Hypothalamus (tissue), 51 donors: ENCODE data around the gene DHX9.

ENCODE experiments used
- DNase-seq, 51 donors: peaks; one replicate each; lab custom pipeline; 2025; lab: John Stamatoyannopoulos, UW

Gene DHX9

DNA sequence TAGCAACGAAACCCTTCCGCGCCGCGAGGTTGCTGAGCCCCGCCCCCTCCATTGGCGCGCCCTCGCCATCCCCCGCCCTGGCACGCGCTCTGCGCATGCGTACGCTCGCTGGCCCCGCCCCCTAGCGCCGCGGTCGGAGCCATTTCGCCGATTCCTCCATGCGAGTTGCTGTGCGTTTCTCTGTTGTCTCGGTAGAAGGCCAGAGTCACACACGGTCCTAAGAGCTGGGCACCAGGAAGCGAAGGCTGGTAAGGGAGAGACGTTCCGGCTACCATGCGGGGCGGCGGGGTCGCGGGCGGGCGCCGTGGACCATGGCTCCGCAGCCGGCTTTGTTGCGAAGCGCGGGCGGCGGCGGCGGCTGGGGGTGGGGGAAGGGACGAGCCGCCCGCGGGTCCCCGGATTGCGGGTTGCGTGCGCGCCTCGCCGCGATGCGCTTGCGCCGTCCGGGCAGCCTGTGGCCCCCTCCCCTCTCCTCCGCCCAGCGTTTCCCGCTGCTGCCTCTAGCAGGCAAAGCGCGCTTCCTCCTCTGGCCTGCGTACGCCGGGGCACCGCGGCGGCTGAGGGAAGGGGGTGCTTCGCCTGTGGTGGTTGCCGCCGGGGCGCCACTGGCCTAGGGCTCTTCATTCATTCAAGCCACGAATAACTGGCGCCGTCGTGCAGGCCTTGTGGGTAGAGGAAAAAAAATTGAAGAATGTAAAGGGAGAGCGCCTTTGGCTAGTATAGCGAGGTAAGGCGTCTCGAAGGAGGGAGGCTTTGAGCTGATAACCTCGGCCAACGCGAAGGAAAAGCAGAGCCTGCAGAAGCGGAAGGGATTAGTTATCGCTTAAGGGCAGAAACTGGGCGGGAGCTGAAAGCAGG is at the start of gene DHX9:
TSS of gene DHX9 (plus strand) at position 139 of the 858 bp plus-strand sequence. CDS start 3,220 bp downstream, outside the sequence.
- peak; percentile 73 to 98 (median 92) for DNase-seq

DNA sequence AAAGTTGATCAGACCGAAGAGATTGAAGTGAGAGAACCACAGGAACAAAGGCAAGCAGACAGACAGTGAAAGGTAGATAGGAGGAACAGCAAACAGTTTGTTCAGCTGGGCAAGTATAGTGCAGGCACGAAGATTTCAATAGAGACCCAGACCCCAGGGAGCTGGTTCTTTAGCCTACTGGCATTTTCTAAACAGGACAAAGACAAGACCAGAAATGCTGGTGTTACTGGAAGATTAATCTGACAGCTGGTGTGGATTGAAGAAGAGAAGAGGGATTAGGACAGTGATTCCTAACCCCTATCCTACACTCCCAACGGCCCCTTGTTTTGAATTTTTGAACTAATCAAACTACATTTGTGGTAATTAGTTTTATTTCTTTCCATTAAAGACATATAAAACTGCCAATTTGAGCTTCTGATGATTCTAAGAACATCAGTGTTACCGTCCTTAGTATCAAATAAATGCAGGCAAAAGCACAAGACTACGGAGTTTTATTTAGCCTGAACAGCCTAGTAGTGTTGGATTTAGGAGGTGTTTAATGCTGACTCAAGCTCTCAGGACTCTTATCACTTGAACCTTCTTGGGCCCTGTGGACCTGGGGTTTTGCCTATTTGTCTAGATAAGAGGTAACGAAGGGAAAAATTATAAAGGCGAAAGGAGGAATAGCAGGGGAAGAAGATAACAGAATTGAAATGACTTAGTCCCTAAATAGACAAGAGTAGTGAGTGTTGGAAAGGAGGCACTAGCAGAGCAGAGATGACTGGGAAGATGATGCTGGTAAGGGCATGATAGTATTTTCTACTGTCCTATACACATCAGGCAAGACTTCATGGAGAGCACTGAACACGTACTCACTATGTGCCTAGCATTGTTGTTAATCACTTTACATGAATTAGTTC is 47.6 kb upstream of the DHX9 start:
- DNase-seq, result no peak

DNA sequence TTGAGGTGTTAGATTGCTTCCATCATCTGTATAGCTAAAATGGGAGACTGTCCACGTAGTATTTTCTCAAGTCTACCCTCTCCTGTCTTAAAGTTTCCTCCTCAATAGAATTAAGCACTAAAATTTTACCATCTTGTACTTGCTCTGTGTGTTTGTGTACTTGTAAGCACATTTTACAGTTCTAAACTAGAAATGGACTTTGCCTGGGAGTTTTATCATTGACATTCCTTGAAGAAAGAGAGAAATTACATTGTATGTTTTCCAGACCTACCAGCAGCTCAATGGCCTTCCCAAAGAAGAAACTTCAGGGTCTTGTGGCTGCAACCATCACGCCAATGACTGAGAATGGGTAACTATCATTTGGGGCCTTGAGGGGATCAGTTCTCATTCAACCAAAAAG is 45.1 kb upstream of the DHX9 start:
- DNase-seq, result no peak

DNA sequence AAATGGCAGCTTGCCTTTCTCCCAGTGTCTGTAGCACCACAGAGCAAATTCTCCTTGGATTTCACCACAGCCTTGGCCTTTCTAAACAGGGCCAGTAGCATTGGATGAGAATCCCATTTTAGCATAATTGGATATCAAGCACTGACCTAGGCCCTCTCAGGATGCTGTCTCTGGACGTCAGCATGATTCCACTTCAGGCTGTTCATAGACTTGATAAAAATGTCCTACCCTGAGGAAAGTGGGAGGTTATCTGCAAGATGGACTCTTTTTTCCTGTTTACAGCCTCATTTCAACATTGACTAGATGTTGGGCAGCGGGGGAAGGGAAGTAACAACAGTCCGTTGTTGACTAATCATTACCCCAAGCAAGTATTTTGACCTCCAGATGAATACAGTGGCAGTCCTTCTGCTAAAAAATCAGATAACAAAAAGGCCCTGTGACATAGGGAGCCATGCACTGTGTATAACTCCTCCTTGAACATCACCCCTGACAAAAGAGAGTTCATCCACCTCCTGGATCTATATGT is 44.4 kb upstream of the DHX9 start:
- DNase-seq, result no peak

DNA sequence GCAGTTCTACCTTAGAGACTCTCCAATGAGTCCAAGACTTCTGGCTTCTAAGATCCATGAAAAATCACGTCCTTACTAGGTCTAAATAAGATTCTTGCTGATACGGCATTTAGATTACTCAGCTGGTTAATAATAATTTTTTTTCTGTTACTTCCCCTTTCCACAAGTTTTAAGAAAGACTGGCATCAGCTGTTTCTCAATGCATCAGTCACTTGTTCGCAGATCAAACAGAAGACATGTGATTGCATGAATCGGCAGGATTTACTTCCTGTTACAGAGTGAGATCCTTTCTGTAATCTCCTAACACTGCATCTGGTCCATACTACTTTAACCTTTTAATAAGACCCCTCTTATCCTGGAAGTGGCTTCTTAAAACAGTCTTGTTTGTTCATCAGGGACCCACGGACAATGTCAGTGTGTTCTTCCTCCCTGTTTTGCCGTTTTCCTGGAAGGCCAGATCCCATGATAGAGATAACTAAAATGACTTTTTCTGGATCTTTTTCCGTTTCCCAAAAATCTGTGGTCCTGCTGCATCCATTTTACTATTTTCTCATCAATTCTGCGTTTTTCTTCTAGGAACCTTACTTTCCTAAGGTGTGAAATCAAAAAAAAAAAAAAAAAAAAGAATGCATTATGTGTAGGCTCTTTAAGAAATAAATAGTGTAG is 43.5 kb upstream of the DHX9 start:
- DNase-seq, result peak in 2 of 51 donors; percentile 2 to 24

DNA sequence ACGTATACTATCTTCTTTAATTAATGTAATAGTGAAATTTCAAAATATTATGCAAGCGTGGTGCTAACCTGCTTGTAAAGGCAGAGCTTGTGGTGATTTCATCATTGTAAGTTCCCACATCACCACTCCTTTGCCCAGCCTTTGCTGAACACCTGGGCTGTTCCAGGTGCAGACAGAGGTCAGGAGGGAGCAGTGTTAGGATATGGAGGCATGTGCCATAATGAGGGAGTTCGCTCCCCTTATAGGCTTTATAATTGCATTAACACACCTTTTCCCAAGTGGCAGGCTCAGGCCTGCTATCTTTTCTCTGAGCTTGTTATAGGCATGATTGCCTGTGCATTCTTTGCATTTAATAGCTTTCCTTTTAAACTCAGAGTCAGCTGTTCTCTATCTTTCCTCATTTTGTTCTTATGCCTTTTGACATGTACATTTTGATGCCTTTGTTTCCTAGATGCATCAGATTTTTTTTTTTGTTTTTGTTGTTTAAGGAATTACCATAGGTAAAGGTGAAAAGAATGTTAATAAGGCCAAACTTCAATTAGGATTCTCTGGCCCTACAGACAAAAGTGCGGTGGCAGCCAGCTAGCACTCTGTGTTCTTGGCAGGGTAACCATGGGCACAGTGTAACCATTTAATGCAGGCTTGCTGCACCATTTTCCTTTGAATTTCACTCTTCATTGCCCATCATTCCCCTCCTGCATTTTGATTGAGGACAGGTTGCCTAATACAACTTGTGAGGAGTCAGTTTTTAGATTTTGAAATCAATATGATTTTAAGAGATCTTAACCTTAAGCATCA is 36.9 kb upstream of the DHX9 start:
- peak in 19 of 51 donors; percentile 7 to 59 (median 26) for DNase-seq

DNA sequence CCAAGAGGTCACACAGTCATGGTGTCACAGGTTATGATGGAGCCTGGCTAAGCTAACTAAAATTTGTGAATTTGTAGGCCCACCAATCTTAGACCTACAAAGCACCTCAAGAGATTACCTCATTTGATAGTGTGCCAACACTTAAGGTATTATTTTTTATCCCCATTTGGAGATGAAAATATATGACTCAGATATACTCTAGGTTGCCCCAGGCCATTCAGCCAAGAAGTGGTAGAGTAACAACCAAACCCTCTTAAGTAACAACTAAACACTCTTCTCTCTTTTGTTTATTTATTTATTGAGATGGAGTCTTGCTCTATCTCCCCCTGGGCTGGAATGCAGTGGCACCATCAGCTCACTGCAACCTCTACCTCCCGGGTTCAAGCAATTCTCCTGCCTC is 35.3 kb upstream of the DHX9 start:
- no peak for DNase-seq

DNA sequence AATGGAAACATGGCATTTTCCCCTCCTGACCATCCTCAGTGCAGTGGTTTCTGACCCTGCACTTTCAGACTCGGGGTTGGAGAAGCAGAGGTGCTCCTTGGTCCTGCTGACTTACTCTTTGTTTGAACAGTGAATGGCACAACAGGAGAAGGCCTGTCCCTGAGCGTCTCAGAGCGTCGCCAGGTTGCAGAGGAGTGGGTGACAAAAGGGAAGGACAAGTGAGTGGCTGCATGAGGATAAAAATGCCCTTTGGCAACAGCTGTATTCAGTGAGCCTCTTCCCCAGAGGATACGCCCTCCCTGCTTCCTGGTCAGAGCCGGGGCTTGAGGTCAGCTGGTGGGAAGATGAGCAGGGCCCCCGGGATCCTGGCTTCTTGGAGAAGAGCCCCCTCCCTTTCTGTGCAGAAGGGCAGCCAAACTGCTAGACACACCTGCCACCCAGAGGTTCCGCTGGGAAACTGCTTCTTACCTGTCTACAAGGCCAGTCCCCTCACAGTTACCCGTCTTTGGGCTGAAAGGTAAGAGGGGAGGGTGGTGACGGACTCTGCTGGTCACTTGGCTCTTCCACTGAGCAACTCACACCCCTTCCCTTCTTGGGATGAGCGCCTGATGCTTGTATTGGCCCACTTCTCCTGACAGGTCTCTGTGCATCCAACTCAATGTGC is 33.0 kb upstream of the DHX9 start:
- DNase-seq, result no peak

DNA sequence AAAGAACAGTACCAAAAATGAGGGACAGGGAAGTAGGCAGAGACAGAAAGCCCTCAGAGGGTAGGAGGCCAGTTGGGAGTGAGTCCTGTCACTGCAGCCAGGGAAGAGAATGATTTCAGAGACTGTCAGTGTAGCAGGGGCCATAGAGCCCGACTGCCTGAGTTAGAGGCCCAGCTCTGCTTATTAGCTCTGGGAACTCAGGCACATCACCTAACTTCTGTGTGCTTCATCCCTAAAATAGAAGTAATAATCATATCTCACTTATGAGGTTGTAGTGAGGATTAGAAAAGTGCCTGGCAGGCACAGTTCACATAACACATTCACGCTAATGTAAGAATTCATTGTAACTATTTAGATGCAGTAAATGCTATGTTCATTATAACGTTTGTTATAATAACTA is 31.2 kb upstream of the DHX9 start:
- no peak for DNase-seq

DNA sequence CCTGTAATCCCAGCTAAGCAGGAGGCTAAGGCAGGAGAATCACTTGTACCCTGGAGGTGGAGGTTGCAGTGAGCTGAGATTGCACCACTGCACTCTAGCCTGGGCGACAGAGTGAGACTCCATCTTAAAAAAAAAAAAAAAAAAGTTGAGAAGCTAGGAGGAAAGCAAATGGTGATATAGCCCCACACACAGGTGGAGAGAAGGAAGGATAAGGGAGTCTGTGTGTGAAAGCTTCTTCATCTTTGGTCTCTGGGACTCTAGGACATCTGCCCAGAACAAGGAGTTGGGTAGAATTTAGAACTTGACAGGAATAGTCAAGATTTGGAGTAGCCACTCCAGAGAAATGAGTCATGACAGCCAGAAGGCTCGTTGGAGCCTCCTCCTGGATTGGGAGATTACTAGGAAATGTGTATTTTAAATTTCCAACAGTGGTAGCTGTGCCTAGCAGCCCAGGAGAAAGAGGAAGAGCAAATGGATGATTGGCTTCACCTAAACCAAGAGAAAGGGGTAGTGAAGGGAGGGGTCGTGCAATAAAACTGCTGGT is 29.7 kb upstream of the DHX9 start:
- no peak for DNase-seq

DNA sequence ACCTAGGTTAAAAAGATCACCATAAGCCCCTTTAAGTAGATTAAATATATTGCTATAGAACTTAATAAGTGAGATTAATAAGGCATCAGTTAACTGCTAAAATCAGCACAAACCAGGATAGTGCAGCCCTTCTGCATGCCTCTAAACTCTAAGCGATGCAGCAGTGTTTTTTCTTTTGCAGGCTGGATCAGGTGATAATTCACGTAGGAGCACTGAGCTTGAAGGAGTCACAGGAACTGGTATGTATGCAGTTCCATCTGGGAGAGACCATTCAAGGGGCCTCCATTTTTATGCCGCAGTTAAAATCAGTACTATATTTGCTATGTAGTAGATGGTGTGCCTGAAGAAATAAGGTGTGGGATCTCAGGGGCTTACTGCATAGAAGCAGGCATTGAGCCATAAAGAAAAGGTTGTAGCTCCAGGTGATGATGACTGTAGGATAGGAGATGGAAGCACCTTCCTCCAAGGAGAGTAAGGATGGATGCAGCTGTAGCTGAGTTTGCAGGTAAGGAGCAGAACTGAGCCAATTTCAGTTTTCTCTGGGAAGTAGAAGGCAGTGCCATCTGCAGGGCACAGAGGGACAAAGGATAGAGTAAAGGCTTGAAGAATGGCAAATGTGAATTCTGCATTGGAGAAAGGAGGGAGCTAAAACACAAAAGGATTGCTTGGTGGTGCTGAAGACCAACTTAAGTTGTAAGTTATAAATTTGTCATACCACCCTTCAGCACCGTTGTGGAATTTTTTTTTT is 27.0 kb upstream of the DHX9 start:
- peak in 1 of 51 donors; percentile 34 for DNase-seq

DNA sequence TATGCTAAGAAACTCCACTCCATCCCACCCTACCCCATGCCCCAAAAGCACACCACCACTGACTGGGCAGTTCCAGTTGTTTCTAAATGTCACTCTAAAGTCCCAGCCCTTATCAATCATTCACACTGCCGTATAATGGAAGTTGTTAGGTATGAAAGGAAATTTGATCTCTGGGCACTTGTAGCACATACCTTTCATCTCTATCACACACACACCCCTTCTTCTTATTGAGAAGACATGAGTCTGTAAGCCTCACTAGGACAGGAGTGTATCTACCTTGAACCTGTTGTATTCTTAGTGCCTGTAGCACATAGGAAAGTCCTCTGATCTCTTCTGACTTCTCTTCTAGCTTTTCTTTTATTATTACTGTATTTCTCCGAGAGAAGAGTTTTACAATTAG is 22.3 kb upstream of the DHX9 start:
- no peak for DNase-seq

DNA sequence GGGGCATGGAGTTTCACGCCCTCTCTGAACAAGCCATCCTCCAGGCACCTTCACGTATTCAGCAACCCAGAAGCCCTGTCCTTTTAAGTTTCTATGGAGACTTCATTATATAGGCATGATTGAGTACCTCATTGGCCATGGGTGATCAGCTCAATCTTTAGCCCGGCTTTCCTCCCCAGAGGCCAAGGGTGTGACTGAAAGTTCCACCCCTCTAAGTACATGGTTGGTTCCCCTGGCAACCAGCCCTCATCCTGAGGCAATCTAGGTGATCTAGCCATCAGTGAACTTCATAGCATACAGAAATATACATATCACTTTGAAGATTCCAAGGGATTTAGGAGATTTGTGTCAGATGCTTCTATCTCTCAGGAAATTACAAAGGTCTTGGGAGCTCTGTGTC is 21.3 kb upstream of the DHX9 start:
- DNase-seq, result no peak

DNA sequence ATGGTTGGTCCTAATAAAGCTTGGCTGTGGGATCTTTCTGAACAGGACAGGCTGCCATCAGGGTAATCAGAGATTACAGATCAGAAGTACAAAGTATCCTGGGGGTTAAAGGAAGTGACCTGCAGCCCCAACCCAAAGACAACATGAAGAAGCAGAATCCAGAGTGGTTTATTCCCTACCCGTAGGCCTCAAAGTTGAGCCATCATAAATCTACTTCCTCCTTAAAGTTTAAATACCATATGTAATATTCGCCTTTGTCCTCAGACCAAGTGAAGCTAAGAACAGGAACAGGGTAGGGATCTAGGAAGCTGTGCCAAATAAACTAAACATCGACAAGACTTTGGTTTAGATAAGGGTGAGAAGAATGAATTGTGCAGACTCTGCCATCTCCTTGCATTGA is 15.9 kb upstream of the DHX9 start:
- DNase-seq, result no peak

DNA sequence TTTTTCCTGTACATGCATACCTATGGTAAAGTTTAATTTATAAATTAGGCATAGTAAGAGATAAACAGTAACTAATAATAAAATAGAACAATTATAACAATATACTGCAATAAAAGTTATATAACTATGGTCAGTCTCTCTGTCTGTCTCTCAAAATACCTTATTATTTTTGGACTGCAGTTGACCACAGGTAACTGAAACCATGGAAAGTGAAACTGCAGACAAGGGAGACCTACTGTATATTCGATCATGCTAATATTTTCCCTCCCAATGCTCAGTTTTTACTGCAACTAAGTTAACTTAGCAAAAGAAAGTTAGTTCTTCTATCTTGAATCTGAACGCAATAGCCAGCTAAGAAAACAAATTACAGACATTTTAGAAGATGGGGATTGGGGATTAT is 12.3 kb upstream of the DHX9 start:
- DNase-seq, result no peak

DNA sequence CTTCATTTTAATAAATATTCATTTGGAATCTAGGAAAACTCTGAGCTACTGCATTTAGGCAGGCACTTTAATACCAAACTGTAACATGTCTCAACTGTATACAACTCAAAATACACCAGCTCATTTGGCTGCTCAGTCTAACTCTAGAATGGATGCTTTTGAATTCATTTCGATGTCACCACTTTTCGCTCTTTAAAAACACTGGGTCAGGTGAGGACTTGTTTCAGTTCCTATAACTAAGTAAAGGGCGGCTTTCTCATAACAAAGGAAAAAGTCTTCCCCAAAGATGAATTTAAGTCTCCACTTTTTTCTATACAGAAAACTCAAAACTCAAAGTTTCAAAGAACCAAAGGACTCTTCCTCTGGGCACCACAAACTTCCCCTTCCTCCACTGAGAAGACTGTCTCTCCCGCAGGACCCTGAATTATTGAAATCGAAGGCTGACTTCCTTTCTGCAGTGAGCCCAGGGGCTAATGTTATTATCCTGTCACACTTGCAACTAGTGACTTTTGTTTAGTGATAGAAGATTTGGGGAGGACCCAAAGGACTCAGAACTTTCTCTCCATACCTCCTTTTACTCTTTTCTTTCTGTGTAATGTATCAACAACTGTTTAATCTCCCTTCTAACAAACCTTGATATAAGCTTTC is 9.7 kb upstream of the DHX9 start:
- DNase-seq, result no peak

DNA sequence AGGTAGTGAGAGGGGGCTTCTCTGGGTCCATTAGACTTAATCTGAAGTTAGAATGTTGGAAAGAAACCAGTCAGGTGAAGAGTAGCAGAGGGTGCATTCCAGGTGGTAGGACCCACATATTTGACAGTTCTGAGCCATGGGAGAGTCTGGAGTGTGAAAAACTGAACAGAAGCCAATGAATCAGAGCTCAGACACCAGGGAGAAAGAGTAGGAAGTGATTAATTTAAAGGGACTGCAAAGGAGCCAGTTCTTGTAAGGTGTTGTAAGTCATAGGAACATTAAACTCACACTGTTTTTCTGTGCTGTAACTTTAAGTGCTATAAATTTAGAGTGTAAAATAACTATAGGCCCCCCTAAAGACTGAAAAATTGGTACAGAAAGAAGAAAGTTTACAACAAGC is 5.9 kb upstream of the DHX9 start:
- no peak for DNase-seq

DNA sequence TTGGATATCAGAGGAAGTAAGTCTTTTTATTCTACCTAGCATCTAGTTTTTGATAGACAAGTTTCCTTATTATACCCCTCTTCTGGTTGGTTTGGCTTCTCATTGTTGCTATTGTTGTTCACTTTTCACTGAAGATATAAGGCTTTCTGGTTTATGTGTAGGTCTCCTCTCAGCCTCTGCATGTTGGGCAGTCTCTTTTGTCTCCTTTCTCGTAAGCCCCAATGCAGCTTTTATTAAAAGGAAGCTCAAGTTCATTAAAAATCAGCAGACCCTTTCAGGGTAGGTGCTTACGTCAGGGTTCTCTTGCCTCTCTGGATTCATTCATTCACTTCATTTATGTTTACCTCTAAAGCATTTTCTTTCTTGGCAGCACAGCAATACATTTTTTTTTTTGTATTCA is 4.8 kb upstream of the DHX9 start:
- no peak for DNase-seq
